ENCODE measurements around the gene NXN.
"Not testable (repeated sequence)": the region's sequence is repeated elsewhere in the genome, so short reads cannot be mapped to it uniquely, and the experiment has no call there.

The NXN gene

DNA sequence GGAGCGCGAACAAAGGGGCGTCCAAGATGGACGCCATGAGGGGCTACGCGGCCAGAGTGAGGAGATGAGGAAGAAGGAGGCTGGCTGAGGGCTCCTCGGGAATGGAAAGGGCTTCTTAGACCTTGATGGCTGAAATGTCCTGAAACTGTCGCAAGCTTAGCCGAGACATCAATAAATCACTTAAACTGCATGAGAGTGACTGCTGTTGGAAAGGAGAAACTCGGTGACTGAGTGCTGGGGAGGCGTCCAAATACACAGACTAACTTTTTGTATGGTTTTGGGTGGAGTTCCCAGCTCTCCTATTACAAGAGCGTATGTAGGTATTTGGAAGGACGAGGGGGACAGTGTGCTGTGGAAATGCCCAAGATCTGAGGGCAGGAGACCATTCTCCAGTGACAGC, 226.2 kb downstream of the NXN start:
- TF ChIP-seq, protein P1, sequence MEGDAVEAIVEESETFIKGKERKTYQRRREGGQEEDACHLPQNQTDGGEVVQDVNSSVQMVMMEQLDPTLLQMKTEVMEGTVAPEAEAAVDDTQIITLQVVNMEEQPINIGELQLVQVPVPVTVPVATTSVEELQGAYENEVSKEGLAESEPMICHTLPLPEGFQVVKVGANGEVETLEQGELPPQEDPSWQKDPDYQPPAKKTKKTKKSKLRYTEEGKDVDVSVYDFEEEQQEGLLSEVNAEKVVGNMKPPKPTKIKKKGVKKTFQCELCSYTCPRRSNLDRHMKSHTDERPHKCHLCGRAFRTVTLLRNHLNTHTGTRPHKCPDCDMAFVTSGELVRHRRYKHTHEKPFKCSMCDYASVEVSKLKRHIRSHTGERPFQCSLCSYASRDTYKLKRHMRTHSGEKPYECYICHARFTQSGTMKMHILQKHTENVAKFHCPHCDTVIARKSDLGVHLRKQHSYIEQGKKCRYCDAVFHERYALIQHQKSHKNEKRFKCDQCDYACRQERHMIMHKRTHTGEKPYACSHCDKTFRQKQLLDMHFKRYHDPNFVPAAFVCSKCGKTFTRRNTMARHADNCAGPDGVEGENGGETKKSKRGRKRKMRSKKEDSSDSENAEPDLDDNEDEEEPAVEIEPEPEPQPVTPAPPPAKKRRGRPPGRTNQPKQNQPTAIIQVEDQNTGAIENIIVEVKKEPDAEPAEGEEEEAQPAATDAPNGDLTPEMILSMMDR (IDR thresholded peaks at IDR 0.05; ENCODE audit: low read depth, low read length) = no peak
- H3K4me3 ChIP-seq (ENCODE audit: low read depth, low read length) = no peak overlapping the region

DNA sequence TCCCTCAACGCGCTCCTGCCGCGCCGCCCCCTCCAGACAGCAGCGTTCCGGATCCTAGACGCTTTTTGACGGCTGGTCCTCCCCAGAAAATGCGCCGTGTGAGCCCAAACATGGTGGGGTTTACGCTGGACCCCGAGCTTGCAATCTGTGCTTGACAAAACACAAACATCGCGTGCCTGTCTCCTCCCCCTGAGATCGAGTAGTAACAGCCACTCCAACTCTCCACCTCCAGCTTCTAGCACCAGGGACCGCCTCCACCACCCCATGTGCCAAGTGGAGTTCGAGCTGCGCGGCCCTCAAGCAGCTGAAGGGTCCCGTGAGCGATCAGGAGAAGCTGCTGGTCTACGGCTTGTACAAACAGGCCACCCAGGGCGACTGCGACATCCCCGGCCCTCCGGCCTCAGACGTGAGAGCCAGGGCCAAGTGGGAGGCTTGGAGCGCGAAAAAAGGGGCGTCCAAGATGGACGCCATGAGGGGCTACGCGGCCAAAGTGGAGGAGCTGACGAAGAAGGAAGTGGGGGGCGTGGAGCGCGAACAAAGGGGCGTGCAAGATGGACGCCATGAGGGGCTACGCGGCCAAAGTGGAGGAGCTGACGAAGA, 226.9 kb downstream of the NXN start:
- TF ChIP-seq, protein P1 (IDR thresholded peaks at IDR 0.05; ENCODE audit: low read depth, low read length) = no peak
- H3K4me3 ChIP-seq (ENCODE audit: low read depth, low read length) = peak overlapping the region; percentile 77

DNA sequence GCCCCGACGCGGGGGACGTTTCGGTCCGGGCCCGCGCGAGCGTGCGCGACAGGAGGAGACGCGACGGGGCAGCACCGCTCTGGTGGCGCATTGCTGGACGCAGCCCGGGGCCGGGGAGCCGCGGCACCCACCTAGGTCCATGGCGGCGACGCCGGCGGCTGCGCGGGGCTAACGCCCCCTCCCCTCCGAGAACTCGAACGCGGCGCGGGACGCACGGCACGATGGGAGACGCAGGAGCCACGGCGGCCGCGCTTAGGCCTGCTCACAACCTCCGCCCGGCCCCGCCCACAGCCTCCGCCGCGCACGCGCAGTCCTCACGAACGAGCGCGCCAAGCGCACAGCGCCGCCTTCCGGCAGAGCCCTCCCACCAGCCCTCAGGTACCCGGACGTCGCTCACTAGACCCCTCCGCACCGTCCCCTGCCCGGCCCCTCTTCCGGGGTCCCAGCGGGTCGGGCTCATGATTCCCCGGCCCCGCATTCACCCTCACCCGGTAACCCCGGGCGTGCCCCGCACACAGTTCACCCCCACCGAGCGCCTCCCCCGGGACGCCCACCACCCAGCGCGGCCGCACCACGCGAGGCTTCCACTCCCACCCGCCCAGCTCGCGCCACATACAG, 227.5 kb downstream of the NXN start, which contains the start of gene GEMIN4:
TSS of gene GEMIN4 (minus strand) at position 263 of the 618 bp plus-strand sequence. CDS start at position 141, 122 bp downstream.
- peak within 1 kb of the TSS; percentile 77 for H3K4me3 ChIP-seq (ENCODE audit: low read depth, low read length)
- TF ChIP-seq, protein P1 (IDR thresholded peaks at IDR 0.05; ENCODE audit: low read depth, low read length) = peak; percentile 88

DNA sequence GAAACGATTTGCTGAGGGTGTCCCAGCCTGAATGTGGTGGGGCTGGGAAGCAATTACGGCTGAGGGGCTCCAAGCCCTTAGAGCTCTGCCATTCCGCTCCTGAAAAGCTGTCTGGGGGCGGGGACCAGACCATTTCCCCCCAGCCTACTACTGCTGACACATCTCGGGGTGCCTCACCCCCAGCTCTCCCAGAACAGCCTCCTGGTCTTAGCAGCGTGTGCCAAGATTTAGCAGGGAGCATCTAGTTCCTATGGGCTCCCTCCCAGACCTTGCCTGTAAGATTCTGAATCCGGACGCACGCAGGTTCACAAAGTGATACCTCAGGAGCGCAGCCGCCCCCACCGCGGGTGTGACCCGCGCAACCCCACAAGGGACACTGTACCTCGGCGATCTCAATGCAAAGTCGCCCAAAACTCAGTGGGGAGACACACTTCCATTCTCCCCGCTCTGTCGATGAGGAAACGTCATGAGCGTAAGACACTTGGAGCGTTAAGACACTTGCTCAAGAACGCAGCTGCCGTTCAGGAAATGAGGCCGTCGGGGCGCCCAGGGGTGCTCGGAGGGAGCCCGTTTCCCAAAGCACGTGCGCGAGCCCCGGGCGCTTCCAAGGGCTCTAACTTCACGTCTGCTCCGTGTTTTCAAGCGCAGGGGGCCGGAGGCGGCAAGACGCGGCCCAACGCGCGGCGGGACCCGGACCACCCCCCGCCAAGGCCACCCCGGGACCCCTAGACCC, 228.1 kb downstream of the NXN start:
- H3K4me3 ChIP-seq (ENCODE audit: low read depth, low read length) = peak overlapping the region; percentile 77

DNA sequence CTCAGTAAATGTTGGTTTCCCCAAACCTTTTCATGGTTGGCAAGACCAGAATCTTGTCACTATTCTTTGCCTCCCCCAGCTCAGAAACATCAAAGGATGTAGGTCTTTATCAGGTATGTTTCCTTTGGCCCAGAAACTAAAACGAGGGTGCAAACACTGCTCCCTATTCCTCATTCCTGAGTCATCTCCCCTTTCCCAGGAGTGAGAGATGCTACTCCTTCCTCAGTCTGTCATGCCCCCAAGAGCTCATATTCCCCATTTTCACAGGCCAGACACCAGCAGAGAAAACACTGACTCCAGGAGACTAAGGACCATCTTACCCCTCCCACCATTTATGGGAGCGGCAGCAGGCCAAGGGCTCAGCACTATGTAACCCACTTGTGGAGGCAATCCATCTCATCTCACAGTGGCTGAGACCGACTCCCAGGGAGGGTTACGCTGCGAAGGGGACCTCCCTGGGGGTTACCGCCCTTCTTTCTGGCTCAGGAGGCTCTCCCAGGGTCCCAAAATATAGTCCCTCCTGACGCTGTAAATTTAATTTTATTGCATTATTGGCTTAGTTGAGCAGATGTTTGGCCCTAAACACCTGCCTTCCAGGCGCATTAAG, 229.0 kb downstream of the NXN start:
- H3K4me3 ChIP-seq (ENCODE audit: low read depth, low read length) = peak overlapping the region; percentile 77; the same call in 1 of the 2 replicates
- TF ChIP-seq, protein P1 (IDR thresholded peaks at IDR 0.05; ENCODE audit: low read depth, low read length) = no peak

More for the DNA sequence above, 228.1 kb downstream of the NXN start:
- TF ChIP-seq, protein P1 (IDR thresholded peaks at IDR 0.05; ENCODE audit: low read depth, low read length) = no peak

DNA sequence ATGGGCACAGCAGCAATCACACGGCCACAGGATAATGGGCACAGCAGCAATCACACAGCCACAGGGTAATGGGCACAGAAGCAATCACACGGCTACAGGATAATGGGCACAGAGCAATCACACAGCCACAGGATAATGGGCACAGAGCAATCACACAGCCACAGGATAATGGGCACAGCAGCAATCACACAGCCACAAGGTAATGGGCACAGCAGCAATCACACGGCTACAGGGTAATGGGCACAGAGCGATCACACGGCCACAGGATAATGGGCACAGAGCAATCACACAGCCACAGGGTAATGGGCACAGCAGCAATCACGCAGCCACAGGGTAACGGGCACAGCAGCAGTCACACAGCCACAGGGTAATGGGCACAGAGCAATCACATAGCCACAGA, 230.2 kb downstream of the NXN start:
- H3K4me3 ChIP-seq (ENCODE audit: low read depth, low read length) = not testable (repeated sequence)

Measured in WI38 (cell line).